ENCODE measurements around the gene UBE2Q2. TPM values are rescaled to one million over a fixed set of nuclear protein-coding genes. Genes with fewer than 3 reads are reported as not detected.

The UBE2Q2 gene
- polyA plus RNA-seq, 1 of the 3 experiments (the other 2 are of a cell fraction): 14.5 TPM

- no peak overlapping the region for H3K4me3 ChIP-seq (ENCODE audit: low read depth in 2 of 2, low read length in 1 of 2)
- H3K36me3 ChIP-seq (replicated peaks in 1 of 2; ENCODE audit: control insufficient read depth in 1 of 2, insufficient read depth in 2 of 2, low read length in 1 of 2): peaks cover 6 to 20% of the 10 kb centered on the region in 2 experiments
- H3K4me1 ChIP-seq (ENCODE audit: control insufficient read depth in 1 of 2, insufficient read depth in 2 of 2, low read depth in 1 of 2, low read length in 1 of 2): no peaks in the 10 kb centered on the region
- H3K79me2 ChIP-seq (ENCODE audit: insufficient read depth): no peaks in the 10 kb centered on the region
- WGBS (ENCODE audit: low lambda C conversion rate): 55% methylated on average over 1 of the region's 1 CpG
- H3K9ac ChIP-seq: no peak overlapping the region
- POLR2A ChIA-PET: no interaction called here
- no peak for DNase-seq
- H4K20me1 ChIP-seq (ENCODE audit: insufficient read depth): no peaks in the 10 kb centered on the region
- CTCF ChIA-PET: no interaction called here
- H3K27ac ChIP-seq (ENCODE audit: low read depth in 2 of 2, low read length in 1 of 2): no peak overlapping the region
- no peak overlapping the region for H2AFZ ChIP-seq (ENCODE audit: low read depth)
- no peaks in the 10 kb centered on the region for H3K9me3 ChIP-seq
- H3K27me3 ChIP-seq (ENCODE audit: insufficient read depth): no peaks in the 10 kb centered on the region
- peaks cover 25% of the 10 kb centered on the region for H3F3A ChIP-seq (replicated peaks; ENCODE audit: insufficient read depth)
- no peaks in the 10 kb centered on the region for H3K9me2 ChIP-seq
- no peak overlapping the region for H3K4me2 ChIP-seq
- TF ChIP-seq RAD21 (IDR thresholded peaks at IDR 0.05; ENCODE audit: low read length) (no peak), POLR2AphosphoS5 (IDR thresholded peaks at IDR 0.05; ENCODE audit: low read depth, low read length) (no peak), YY1 (IDR thresholded peaks at IDR 0.05; ENCODE audit: low read depth) (no peak), FOSL2 (IDR thresholded peaks at IDR 0.05; ENCODE audit: borderline replicate concordance, low read depth) (no peak), GATA2 (CRISPR knock-in tag; IDR thresholded peaks at IDR 0.05) (no peak), JUND (IDR thresholded peaks at IDR 0.05) (no peak), SIN3A (IDR thresholded peaks at IDR 0.05; ENCODE audit: borderline replicate concordance, low read depth, low read length) (no peak), FOXJ3 (CRISPR knock-in tag; IDR thresholded peaks at IDR 0.05) (no peak), EZH2phosphoT487 (IDR thresholded peaks at IDR 0.05; ENCODE audit: borderline replicate concordance, low read depth) (no peak)
- TF ChIP-seq, protein P1, sequence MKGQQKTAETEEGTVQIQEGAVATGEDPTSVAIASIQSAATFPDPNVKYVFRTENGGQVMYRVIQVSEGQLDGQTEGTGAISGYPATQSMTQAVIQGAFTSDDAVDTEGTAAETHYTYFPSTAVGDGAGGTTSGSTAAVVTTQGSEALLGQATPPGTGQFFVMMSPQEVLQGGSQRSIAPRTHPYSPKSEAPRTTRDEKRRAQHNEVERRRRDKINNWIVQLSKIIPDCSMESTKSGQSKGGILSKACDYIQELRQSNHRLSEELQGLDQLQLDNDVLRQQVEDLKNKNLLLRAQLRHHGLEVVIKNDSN (IDR thresholded peaks at IDR 0.05; ENCODE audit: borderline replicate concordance, low read depth): no peak
Measured at GRCh38 chr15:75943713-75944215, 100.5 kb downstream of the UBE2Q2 start.

DNA sequence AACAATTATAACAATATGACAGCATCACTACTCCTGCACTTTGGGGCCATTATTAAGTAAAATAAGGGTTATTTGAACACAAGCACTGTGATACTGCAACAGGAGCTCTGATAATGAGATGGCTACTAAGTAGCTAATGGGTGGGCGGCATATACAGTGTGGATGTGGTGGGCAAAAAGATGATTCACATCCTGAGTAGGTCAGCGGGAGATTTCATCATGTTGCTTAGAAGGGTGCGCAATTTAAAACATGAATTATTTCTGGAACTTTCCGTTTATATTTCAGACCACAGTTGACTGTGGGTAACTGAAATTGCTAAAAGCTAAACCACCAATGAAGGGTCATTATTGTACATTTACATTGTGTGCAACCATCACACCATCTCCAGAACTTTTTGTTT is 102.7 kb downstream of the UBE2Q2 start:
- no peaks in the 10 kb centered on the region for H3K27me3 ChIP-seq (ENCODE audit: insufficient read depth)
- ChIA-PET CTCF (no interaction called here), POLR2A (no interaction called here)
- no peaks in the 10 kb centered on the region for H3K79me2 ChIP-seq (ENCODE audit: insufficient read depth)
- TF ChIP-seq MAX (IDR thresholded peaks at IDR 0.05; ENCODE audit: low read depth) (no peak), MEF2A (IDR thresholded peaks at IDR 0.05; ENCODE audit: borderline replicate concordance, low read depth) (no peak), RXRA (IDR thresholded peaks at IDR 0.05; ENCODE audit: borderline replicate concordance, low read depth) (no peak), RAD21 (IDR thresholded peaks at IDR 0.05; ENCODE audit: low read length) (no peak)
- TF ChIP-seq, protein P2, sequence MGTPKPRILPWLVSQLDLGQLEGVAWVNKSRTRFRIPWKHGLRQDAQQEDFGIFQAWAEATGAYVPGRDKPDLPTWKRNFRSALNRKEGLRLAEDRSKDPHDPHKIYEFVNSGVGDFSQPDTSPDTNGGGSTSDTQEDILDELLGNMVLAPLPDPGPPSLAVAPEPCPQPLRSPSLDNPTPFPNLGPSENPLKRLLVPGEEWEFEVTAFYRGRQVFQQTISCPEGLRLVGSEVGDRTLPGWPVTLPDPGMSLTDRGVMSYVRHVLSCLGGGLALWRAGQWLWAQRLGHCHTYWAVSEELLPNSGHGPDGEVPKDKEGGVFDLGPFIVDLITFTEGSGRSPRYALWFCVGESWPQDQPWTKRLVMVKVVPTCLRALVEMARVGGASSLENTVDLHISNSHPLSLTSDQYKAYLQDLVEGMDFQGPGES (IDR thresholded peaks at IDR 0.05; ENCODE audit: low read depth, low read length): no peak
- H3K9ac ChIP-seq: no peak overlapping the region
- no peak overlapping the region for H3K27ac ChIP-seq (ENCODE audit: low read depth in 2 of 2, low read length in 1 of 2)
- H3K9me2 ChIP-seq: no peaks in the 10 kb centered on the region
- no peaks in the 10 kb centered on the region for H3K9me3 ChIP-seq
- H2AFZ ChIP-seq (ENCODE audit: low read depth): no peak overlapping the region
- DNase-seq: no peak
- peaks cover 20% of the 10 kb centered on the region for H3F3A ChIP-seq (replicated peaks; ENCODE audit: insufficient read depth)
- WGBS (ENCODE audit: low lambda C conversion rate): 59% methylated on average over 4 of the region's 4 CpGs
- no peak overlapping the region for H3K4me2 ChIP-seq
- no peaks in the 10 kb centered on the region for H3K4me1 ChIP-seq (ENCODE audit: control insufficient read depth in 1 of 2, insufficient read depth in 2 of 2, low read depth in 1 of 2, low read length in 1 of 2)
- H3K4me3 ChIP-seq (ENCODE audit: low read depth in 2 of 2, low read length in 1 of 2): no peak overlapping the region
- no peaks in the 10 kb centered on the region for H4K20me1 ChIP-seq (ENCODE audit: insufficient read depth)
- peaks cover 0 to 2% of the 10 kb centered on the region in 2 experiments for H3K36me3 ChIP-seq (replicated peaks in 1 of 2; ENCODE audit: control insufficient read depth in 1 of 2, insufficient read depth in 2 of 2, low read length in 1 of 2)
